Heart left ventricle (tissue), 13 donors: Measurements from ENCODE around the gene CUL4A.

Experiments
- POLR2A ChIP-seq, 2 donors: fragments of 450-650 bp; IDR thresholded peaks; one replicate each; pipeline ENCODE4 v1.6.1; 2017; ENCODE audit warnings: antibody characterized with exemption in 2 of 2, mild to moderate bottlenecking in 2 of 2, moderate library complexity in 2 of 2
- TF ChIP-seq, protein P1 (sequence below), 12 donors: fragments of 200-600 bp; sonication (generic) in 4 of 12; IDR thresholded peaks; one replicate each; pipeline versions ENCODE4 v1.5.0 to v1.8.0; 2018 to 2022; ENCODE audit warnings: antibody characterized with exemption in 12 of 12, mild to moderate bottlenecking in 5 of 12
- donor health status: ischemic (EF 13 %, LVEDD 7.1; RV severe dilation, severe dysfunction).
- donor health status: DM: no; HTN: yes; CAD: no.
- donor health status: DM: no; HTN: no; CAD: no.
- donor health status: ischemic (EF 25% LVEDD 6.9; RV normal size, moderate dysfunction).
- donor health status: ischemic (EF 25% LVEDD 5.7; RV mildly dilated, moderate dysfunction).
- donor health status: ischemic (EF 35%, LVEDD 5.7; RV mildly dilated, moderate dysfunction).
- donor health status: nonischemic (EF 11% LVEDD 7.7; RV severe dilation, severe dysfunction).
- donor health status: DM: yes; HTN: yes; CAD: no.
- donor health status: PGD.
- donor health status: ischemic (EF 29% LVEDD 5.4; RV normal size, mild dysfunction).
- donor health status: nonischemic (EF 23%, LVEDD 6.1; RV moderate dilation, normal function).

DNA sequence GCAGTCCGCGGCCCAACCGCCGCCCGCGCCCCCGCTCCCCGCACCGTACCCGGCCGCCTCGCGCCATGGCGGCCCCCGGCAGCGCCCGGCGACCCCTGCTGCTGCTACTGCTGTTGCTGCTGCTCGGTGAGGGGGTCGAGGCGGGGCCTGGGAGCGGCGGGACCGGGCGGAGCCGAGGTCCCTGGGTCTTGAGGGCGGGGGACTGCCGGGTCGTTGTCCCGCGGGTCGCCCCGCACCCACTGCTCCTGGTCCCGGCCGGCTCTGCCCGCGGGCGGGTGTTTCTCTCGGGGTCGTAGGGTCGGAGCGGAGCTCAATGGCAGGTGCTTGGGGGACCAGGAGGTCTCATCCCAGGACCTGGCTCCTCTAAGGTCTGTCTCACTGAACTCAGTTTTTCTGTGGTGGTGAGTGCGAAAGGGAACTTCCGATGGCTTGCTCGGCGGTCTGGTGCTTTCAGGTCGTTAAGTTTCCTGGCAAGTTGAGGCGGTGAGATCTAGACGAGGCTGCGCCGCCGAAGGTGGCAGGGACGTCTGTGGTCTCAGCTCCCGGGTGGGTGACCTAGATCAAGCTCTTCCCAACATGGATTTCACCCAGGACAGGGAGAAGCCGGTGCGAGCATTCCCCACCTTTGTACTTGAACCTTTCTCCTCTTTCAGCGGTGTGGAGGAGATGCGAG is 88.1 kb downstream of the CUL4A start:
- no peak for TF ChIP-seq POLR2A (IDR thresholded peaks at IDR 0.05)
- TF ChIP-seq, protein P1, sequence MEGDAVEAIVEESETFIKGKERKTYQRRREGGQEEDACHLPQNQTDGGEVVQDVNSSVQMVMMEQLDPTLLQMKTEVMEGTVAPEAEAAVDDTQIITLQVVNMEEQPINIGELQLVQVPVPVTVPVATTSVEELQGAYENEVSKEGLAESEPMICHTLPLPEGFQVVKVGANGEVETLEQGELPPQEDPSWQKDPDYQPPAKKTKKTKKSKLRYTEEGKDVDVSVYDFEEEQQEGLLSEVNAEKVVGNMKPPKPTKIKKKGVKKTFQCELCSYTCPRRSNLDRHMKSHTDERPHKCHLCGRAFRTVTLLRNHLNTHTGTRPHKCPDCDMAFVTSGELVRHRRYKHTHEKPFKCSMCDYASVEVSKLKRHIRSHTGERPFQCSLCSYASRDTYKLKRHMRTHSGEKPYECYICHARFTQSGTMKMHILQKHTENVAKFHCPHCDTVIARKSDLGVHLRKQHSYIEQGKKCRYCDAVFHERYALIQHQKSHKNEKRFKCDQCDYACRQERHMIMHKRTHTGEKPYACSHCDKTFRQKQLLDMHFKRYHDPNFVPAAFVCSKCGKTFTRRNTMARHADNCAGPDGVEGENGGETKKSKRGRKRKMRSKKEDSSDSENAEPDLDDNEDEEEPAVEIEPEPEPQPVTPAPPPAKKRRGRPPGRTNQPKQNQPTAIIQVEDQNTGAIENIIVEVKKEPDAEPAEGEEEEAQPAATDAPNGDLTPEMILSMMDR (IDR thresholded peaks at IDR 0.05) = no peak
